WERI-Rb-1 (cell line): ENCODE measurements around the gene ACYP1.

Experiments used
- DNase-seq: peaks from one replicate; pipeline ENCODE4 v3.0.0-alpha.2; 2020
- H3K27ac ChIP-seq: fragments of 250-450 bp; sonication (Bioruptor Pico); 2 replicates; pipeline ENCODE4 v1.5.1; 2020; ENCODE audit warnings: mild to moderate bottlenecking, moderate library complexity
- H3K27me3 ChIP-seq: fragments of 250-450 bp; sonication (Bioruptor Pico); 2 replicates; pipeline ENCODE4 v1.5.1; 2021; ENCODE audit warnings: mild to moderate bottlenecking, low read depth, moderate library complexity; ENCODE audit not compliant: insufficient read depth, severe bottlenecking
- H3K36me3 ChIP-seq: fragments of 250-450 bp; sonication (Bioruptor Pico); 2 replicates; pipeline ENCODE4 v1.5.1; 2020; ENCODE audit warnings: mild to moderate bottlenecking, moderate library complexity
- H3K4me3 ChIP-seq: 2 replicates; pipeline ENCODE4 v1.5.1; 2011; ENCODE audit warnings: low read depth, mild to moderate bottlenecking, control low read depth, low read length
- H3K9me3 ChIP-seq: fragments of 250-450 bp; sonication (Bioruptor Pico); 2 replicates; pipeline ENCODE4 v1.5.1; 2021; ENCODE audit warnings: mild to moderate bottlenecking, moderate library complexity; ENCODE audit not compliant: severe bottlenecking
- CTCF ChIP-seq: IDR thresholded peaks from 2 replicates; pipeline ENCODE4 v1.5.1; 2011; ENCODE audit warnings: low read depth, mild to moderate bottlenecking, control low read depth, inconsistent platforms, low read length

ACYP1 gene

DNA sequence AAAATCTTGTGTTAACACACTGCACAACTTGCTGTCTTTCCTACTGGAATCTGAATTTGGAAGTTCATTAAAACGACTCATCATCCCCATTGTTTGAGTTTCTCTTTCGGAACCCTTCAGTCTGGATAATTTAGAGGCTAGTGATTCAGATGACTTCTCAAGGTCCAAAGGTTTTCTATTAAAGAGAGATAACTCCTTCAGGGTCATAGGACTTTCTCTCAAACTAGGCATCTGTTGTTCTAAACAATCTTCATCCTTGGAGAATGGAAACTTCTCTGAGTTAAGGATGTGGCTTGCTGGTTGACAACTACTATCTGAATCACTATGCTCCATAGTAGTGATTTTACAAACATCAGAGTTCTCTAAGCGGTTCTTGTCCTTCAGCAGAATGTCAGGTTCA lies 16.9 kb downstream of the ACYP1 start:
- Histone ChIP-seq H3K36me3 (peaks cover 9% of the 10 kb centered on the region), H3K9me3 (no peaks in the 10 kb centered on the region), H3K27ac (no peak overlapping the region), H3K4me3 (no peak overlapping the region), H3K27me3 (no peaks in the 10 kb centered on the region)
- no peak for TF ChIP-seq CTCF
- no peak for DNase-seq

DNA sequence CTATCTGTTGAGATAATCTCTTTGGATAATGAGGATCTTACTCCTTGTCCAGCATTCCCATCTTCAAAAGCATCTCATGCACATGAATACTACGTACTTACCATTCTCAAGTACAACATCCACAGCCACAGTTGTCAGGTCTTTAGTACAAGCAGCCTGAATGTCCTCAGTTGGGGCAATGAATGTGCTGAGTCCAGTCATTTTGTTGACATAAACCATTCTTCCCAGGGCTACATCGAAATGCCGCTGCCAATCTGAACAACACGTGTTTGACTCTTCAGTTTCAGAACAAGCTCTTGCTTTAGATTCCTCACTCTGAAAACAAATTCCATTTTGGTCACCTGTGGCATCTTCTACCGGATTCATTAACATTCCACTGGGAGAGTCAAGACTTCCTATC lies 17.5 kb downstream of the ACYP1 start:
- H3K27me3 ChIP-seq, result no peaks in the 10 kb centered on the region
- no peaks in the 10 kb centered on the region for H3K9me3 ChIP-seq
- peaks cover 9% of the 10 kb centered on the region for H3K36me3 ChIP-seq
- H3K27ac ChIP-seq, result no peak overlapping the region
- TF ChIP-seq CTCF, result no peak
- H3K4me3 ChIP-seq, result no peak overlapping the region
- DNase-seq, result no peak

- no peak overlapping the region for H3K27ac ChIP-seq
- DNase-seq, result no peak
- H3K4me3 ChIP-seq, result no peak overlapping the region
- no peak for TF ChIP-seq CTCF
- H3K27me3 ChIP-seq, result no peaks in the 10 kb centered on the region
- H3K9me3 ChIP-seq, result no peaks in the 10 kb centered on the region
- H3K36me3 ChIP-seq, result peaks cover 16% of the 10 kb centered on the region
Measured at GRCh38 chr14:75044752-75045151, 19.1 kb downstream of the ACYP1 start.

- Histone ChIP-seq H3K4me3 (no peak overlapping the region), H3K36me3 (peaks cover 14% of the 10 kb centered on the region), H3K27me3 (no peaks in the 10 kb centered on the region), H3K9me3 (no peaks in the 10 kb centered on the region), H3K27ac (no peak overlapping the region)
- DNase-seq, result no peak
- no peak for TF ChIP-seq CTCF
Measured at GRCh38 chr14:75044322-75044721, 19.5 kb downstream of the ACYP1 start.

DNA sequence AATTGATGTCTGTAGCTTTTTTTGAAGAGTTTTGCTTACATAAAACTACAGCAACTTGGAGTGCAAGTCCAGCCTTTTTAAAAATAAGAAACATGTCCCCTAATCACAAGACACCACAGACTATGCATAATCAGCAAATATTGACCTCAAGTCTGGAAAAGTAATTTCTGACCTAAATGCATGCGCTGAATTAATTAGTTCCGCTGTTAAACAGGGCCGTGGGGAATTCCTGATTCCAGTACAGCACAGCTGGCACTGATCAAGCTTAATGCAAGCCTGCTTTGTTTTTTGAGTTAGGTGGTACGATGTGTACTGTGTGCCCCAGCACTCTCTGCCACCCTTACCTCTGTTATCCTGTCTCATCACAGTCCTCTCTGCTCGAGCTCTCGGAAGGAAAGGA lies 21.8 kb downstream of the ACYP1 start:
- no peak overlapping the region for H3K4me3 ChIP-seq
- no peak for TF ChIP-seq CTCF
- peaks cover 14% of the 10 kb centered on the region for H3K36me3 ChIP-seq
- H3K27ac ChIP-seq, result no peak overlapping the region
- no peak for DNase-seq
- H3K27me3 ChIP-seq, result no peaks in the 10 kb centered on the region
- no peaks in the 10 kb centered on the region for H3K9me3 ChIP-seq

DNA sequence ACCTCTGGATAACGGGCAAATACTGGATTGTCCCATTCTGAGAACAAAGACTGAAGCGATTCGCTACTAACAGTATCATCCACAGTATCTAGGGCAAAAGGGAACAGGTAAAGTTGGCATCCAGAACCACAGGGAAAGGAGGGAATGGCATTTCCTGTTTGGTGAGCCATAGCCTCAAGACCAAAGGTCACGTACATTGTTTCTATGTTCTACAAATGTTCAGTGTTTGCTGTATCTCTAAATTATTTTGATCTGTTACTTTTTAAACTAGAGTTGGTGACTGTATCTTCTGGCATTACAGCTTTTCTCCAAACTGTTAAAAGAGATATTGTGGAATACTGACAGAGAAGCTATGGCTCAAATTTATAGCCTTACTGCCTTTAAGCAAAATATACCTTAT lies 22.2 kb downstream of the ACYP1 start:
- no peak for DNase-seq
- Histone ChIP-seq H3K36me3 (peaks cover 14% of the 10 kb centered on the region), H3K27me3 (no peaks in the 10 kb centered on the region), H3K27ac (no peak overlapping the region), H3K4me3 (no peak overlapping the region), H3K9me3 (no peaks in the 10 kb centered on the region)
- TF ChIP-seq CTCF, result no peak
